LNCaP clone FGC (cell line): ENCODE results near the gene DEDD2.

Source experiments
- DNase-seq: peaks from one replicate; pipeline ENCODE4 v3.0.0-alpha.2; 2011; ENCODE audit warnings: low read depth
- H3K4me3 ChIP-seq: 2 replicates; pipeline ENCODE4 v1.5.1; 2011; ENCODE audit warnings: mild to moderate bottlenecking, low read depth, low read length, control low read depth
- CTCF ChIP-seq: IDR thresholded peaks from 2 replicates; pipeline ENCODE4 v1.5.1; 2012; ENCODE audit warnings: mild to moderate bottlenecking; ENCODE audit not compliant: control insufficient read depth, insufficient read depth; ENCODE audit errors: extremely low read depth

The DEDD2 gene

GRCh38 chr19:42220751-42221097 lies 3.2 kb upstream of the DEDD2 start:
- peak overlapping the region; percentile 85 for H3K4me3 ChIP-seq
- no peak for DNase-seq
- no peak for TF ChIP-seq CTCF

DNA sequence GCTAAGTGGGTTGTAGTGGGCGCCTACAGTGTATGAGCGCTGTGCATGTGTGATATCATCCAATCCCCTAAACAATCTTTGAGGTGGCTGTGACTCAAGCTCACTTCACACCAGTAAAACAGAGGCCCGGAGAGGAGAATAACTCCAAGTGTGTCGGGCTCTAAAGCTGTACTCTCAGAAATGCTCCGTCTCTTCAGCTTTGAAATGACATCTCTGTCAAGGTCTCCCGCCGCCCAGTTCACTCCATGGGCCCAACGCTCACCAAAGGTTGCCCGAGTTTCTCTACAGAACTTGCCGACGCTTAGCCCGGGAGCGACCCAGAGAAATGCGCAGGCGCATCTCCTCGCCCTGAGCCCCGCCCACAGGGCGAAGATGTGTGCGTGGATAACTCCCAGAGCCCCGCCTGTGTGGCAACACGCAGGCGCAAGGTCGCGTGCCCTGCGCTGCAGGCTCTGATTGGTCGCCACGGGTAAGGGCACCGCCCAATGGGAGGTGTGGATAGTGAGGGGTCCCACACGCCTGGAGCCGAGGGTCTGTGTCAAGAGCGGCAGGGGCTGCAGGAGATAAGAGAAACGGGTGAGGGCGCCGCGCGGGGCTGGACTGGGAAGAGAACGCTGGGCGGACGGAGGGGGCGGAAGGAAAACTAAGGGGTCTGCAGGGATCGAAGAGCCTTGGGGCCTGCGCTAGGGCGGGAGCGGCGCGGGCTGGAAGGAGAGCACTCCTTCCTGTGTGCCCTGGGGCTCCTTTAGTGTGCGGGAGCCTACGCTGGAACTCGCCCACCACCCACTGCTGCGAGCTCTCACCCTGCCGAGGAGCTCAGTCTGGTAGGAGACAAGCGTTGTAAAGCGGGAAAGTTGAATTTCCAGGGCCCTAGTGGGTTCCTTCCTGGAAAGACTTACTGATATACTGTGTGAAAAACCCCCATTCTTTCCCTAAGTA lies 2.6 kb upstream of the DEDD2 start, which contains the start of gene ZNF526:
Gene ZNF526, plus strand, starts transcription at position 501 of the 939 bp plus-strand sequence. CDS start 4,092 bp downstream, outside the sequence.
- peak within 1 kb of the TSS; percentile 85 for H3K4me3 ChIP-seq
- no peak for TF ChIP-seq CTCF
- DNase-seq: peak; percentile 66

GRCh38 chr19:42216653-42217519 lies 591 bp downstream of the DEDD2 start:
- peak overlapping the region; percentile 72 for H3K4me3 ChIP-seq
- TF ChIP-seq CTCF: no peak
- DNase-seq: no peak

DNA sequence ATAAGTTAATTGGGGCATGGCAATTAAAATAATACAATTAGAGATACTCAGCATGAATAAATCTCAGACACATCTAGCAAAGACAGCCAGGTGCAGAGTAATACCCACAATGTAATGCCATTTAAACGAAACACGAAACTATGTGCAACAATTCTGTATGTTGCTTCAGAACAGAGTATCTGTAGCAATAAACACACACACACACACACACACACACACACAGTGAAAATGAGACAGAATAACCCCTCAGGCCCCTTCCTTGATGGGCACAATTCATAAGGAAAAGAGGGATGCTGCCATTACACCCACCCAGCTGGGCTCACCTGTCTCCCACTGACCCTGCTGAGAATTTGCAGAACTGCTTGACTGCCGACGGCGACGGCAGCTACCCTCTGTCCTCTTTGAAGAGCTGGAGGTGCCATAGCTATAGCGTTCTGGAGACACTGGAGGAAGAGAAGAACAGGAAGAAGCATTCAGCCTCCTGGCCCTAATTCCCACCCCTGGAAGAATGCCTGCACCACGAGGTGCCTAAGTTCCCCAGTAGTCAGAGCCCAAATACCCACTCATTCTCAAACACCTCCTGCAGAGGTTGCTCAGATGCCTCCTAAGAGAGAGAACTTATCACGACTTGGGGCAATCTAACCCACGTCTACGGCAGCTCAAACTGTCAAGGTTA lies 2.5 kb downstream of the DEDD2 start:
- no peak overlapping the region for H3K4me3 ChIP-seq
- no peak for TF ChIP-seq CTCF
- DNase-seq: no peak

DNA sequence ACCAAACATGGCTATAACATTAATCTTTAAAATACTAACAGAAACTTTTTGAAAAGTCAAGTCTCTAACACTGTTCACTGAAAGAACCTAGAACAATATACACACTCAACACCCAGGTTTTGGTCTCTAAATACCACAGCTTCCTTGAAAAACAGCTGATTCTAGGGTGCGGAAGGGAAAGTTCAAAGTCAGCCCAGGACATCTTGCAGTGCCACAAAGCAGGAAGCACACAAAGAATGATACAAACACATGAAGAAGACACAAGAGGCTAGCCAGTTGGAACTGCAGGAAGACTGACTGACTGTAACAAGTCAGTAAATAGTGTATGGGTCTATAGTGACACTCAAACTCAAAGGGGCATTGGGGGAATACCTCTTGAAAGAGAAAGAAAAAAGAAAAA lies 4.6 kb downstream of the DEDD2 start:
- no peak for DNase-seq

More for the DNA sequence above, 4.6 kb downstream of the DEDD2 start:
- TF ChIP-seq CTCF: no peak
- H3K4me3 ChIP-seq: no peak overlapping the region
